ENCODE measurements around the gene ENG.

ENG gene

DNA sequence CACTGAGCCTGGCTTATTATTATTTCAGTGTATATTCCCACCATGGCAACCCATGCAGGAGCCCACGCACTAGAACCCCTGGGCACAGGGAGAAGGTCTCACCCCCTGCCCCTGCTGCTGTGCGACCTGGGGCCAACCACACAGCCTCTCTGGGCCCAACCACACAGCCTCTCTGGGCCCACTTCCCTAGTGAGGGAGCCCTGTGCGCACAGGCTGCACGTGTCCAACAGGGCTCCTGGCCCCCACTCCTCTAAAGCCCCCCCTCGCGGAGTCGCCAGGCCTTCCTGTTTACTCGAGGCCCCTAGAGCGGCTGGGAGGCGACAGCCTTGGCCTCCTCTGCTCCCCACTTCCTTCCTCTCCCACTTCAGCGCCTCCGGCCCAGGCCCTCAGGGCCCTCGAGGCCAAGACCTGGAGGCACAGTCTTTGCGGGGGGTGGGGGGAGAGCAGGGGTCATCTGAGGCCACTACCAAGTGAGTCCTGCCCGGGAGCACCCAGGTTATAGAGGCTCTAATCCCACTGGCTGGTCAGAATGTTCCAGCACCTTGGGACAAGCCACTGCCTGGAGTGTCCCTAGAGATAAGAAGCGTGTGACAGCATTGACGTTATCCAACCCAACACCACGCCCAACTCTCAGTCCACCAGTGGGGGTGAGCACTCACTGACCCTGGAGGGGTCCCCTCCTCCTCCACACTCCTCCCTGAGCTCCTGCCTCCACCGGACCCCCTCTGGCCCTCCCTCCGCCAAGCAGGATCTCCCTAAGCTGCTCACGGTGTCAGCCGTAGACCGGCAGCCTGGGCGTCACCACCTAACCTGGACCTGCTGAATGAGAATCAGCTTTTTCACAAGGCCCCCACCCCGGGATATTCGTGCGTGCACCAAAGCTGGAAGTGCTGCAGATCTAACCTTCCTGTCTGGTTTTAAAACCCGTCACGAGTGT lies 7.9 kb upstream of the ENG start:
- TF ChIP-seq CTCF (IDR thresholded peaks at IDR 0.05; ENCODE audit: insufficient read depth, low read length, poor library complexity, severe bottlenecking) = no peak
- no peaks in the 10 kb centered on the region for H3K27me3 ChIP-seq (replicated peaks; ENCODE audit: control insufficient read depth, insufficient read depth, low read length)
- no peaks in the 10 kb centered on the region for H3K36me3 ChIP-seq (ENCODE audit: control insufficient read depth, insufficient read depth, low read length)
- no peak overlapping the region for H3K4me3 ChIP-seq (replicated peaks; ENCODE audit: low read depth, low read length)
- DNase-seq (ENCODE audit: extremely low read depth, insufficient read length) = peak; percentile 40

GRCh38 chr9:127860779-127861178 lies 6.3 kb upstream of the ENG start:
- Histone ChIP-seq H3K36me3 (ENCODE audit: control insufficient read depth, insufficient read depth, low read length) (no peaks in the 10 kb centered on the region), H3K4me3 (replicated peaks; ENCODE audit: low read depth, low read length) (no peak overlapping the region), H3K27me3 (replicated peaks; ENCODE audit: control insufficient read depth, insufficient read depth, low read length) (no peaks in the 10 kb centered on the region)
- no peak for TF ChIP-seq CTCF (IDR thresholded peaks at IDR 0.05; ENCODE audit: insufficient read depth, low read length, poor library complexity, severe bottlenecking)
- DNase-seq (ENCODE audit: extremely low read depth, insufficient read length) = no peak

- no peak for DNase-seq (ENCODE audit: extremely low read depth, insufficient read length)
- H3K36me3 ChIP-seq (ENCODE audit: control insufficient read depth, insufficient read depth, low read length) = no peaks in the 10 kb centered on the region
- H3K4me3 ChIP-seq (replicated peaks; ENCODE audit: low read depth, low read length) = no peak overlapping the region
- no peaks in the 10 kb centered on the region for H3K27me3 ChIP-seq (replicated peaks; ENCODE audit: control insufficient read depth, insufficient read depth, low read length)
- no peak for TF ChIP-seq CTCF (IDR thresholded peaks at IDR 0.05; ENCODE audit: insufficient read depth, low read length, poor library complexity, severe bottlenecking)
Measured at GRCh38 chr9:127860260-127860659, 5.8 kb upstream of the ENG start.

DNA sequence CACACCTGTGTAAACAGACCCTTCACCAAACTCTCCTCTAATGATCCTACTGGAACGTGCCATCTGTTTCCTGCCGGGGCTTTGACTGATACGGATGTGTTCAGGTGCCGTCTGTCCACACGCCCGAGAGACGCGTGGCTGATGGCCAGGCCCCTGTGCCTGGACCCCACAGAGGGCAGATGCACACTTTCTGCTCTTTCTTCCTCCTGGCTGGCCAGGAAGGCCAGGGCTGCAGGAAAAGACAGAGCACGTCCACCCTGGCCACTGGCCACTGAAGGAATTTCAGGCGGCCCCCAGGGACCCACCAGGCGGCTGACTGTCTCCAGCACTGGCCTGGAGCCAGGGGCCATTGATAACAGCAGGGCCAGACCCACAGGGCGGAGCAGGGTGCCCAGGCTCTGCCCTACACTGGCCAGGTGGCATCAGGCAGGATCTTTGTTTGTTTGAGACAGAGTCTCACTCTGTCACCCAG lies 3.6 kb upstream of the ENG start:
- H3K27me3 ChIP-seq (replicated peaks; ENCODE audit: control insufficient read depth, insufficient read depth, low read length) = no peaks in the 10 kb centered on the region
- H3K36me3 ChIP-seq (ENCODE audit: control insufficient read depth, insufficient read depth, low read length) = no peaks in the 10 kb centered on the region
- DNase-seq (ENCODE audit: extremely low read depth, insufficient read length) = no peak
- TF ChIP-seq CTCF (IDR thresholded peaks at IDR 0.05; ENCODE audit: insufficient read depth, low read length, poor library complexity, severe bottlenecking) = no peak
- no peak overlapping the region for H3K4me3 ChIP-seq (replicated peaks; ENCODE audit: low read depth, low read length)

- Histone ChIP-seq H3K4me3 (replicated peaks; ENCODE audit: low read depth, low read length) (no peak overlapping the region), H3K27me3 (replicated peaks; ENCODE audit: control insufficient read depth, insufficient read depth, low read length) (no peaks in the 10 kb centered on the region), H3K36me3 (ENCODE audit: control insufficient read depth, insufficient read depth, low read length) (no peaks in the 10 kb centered on the region)
- TF ChIP-seq CTCF (IDR thresholded peaks at IDR 0.05; ENCODE audit: insufficient read depth, low read length, poor library complexity, severe bottlenecking) = no peak
- no peak for DNase-seq (ENCODE audit: extremely low read depth, insufficient read length)
Measured at GRCh38 chr9:127857278-127857677, 2.8 kb upstream of the ENG start.

Data from GM06990 (cell line).